HG03196 (cell line): ENCODE measurements around the gene PPP4R3B.
A peak's percentile ranks its signal among the peaks of the same experiment; 100 is the strongest.

Experiments
- ATAC-seq: cut with Tn5 transposase; IDR thresholded peaks from one replicate; pipeline ENCODE4 v1.9.1; 2021; ENCODE audit not compliant: unreplicated experiment

Gene PPP4R3B

GRCh38 chr2:55617175-55618024, at the start of gene PPP4R3B:
PPP4R3B (minus strand) TSS chr2:55617622; CDS start chr2:55617285, 337 bp downstream.
- ATAC-seq: peak; percentile 85

- no peak for ATAC-seq
Observed at GRCh38 chr2:55653255-55653654, 35.8 kb upstream of the PPP4R3B start.

GRCh38 chr2:55649211-55649610, 31.8 kb upstream of the PPP4R3B start:
- ATAC-seq: no peak

DNA sequence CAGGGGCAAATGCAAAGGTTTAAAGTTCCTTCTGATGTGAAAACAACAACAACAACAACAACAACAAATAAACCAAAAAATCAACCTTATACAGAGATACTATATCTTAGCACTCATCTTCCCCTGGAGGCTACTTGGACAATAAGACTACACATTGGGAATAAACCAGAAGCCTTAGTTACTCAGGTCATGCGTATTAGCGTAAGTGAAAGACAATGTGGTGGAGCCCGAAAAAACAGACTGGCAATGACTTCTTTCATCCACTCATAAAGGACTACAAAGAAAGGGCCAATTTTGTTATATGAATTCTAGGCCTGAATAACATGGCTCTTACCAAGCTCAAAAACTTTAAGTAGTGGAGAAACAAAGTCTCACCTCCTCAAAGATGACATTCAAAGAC, 19.4 kb upstream of the PPP4R3B start:
- ATAC-seq: no peak

- no peak for ATAC-seq
Observed at GRCh38 chr2:55628931-55629330, 11.5 kb upstream of the PPP4R3B start.

GRCh38 chr2:55627915-55628314, 10.5 kb upstream of the PPP4R3B start:
- no peak for ATAC-seq

GRCh38 chr2:55621802-55622201, 4.4 kb upstream of the PPP4R3B start:
- ATAC-seq: no peak

- no peak for ATAC-seq
Observed at GRCh38 chr2:55620123-55620779, 2.8 kb upstream of the PPP4R3B start.

- ATAC-seq: peak; percentile 28
Observed at GRCh38 chr2:55618275-55619055, 1.0 kb upstream of the PPP4R3B start.

DNA sequence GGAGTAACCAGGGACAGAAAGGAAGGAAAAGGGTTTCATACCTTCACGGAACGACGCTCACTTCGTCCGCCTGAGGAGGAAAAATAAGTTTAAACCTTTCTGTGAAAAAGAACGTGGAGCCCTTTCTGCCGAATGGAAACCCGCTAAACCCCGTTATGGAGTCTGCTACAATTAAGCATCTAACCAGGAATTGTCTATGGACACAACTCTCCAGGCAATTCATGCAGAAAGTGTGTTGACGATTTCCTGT, 528 bp upstream of the PPP4R3B start:
- no peak for ATAC-seq

DNA sequence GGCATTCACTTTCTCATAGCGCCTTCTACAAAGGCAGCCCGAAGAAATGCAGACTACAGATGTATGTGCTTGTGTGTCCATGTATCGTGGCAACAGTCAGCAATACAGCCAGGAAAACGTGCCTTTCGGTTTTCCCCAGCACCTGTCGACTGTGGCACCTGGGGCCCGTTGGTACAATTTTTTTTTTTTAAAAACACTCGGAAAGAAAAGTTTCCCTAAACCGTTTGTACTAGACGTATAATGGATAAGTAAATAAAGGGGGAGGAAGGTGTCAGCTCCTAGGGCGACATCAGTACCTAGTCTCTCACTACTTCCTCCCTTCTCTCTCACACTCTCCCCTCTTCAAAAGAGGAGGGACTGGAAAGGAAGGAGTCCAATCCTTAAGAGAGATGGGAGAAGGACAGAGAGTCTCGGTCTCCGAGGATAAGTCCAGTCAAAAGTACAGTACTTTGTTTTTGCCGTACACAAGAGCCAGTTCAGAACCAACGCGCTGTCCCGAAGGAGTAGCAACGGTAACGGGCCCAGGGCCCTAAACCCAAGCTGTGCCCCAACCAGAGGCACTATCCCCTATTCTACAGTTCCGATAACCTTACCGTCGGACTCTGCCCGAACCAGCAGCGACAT, 759 bp downstream of the PPP4R3B start:
- peak; percentile 3 for ATAC-seq

- no peak for ATAC-seq
Observed at GRCh38 chr2:55611997-55612396, 5.4 kb downstream of the PPP4R3B start.

GRCh38 chr2:55610954-55611743, 6.3 kb downstream of the PPP4R3B start:
- ATAC-seq: no peak

DNA sequence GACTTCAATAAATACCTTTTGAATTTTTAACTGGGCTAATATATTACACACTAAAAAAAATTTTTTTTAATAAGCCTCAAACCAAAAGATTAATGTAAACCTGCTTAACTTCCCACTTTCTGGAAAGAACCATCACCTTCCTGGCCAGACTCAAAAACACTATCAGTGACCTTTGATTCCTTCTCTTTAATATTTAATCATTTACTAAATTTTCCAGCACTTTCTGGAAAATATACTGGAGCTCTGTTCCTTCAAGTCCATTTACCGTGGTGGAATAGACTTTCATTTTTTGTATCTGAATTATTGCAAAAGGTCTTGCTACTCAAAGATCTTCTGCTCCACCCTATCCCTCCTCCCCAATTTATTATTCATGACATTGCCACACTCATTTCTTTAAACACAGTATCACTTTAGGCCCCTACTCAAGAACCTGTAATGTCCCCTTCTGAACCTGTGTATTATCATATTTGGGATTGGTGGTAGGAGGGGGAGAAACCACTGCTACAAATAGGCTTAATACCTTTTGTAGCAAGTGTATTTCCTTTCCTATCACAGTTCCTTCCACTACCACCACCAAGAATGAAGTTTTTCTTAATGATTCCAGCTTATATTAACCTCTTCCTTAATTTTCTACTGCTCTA, 7.4 kb downstream of the PPP4R3B start:
- no peak for ATAC-seq

- no peak for ATAC-seq
Observed at GRCh38 chr2:55609193-55609794, 8.1 kb downstream of the PPP4R3B start.

GRCh38 chr2:55607717-55608116, 9.7 kb downstream of the PPP4R3B start:
- no peak for ATAC-seq

GRCh38 chr2:55604027-55604565, 13.3 kb downstream of the PPP4R3B start:
- no peak for ATAC-seq

- no peak for ATAC-seq
Observed at GRCh38 chr2:55601849-55602248, 15.6 kb downstream of the PPP4R3B start.

DNA sequence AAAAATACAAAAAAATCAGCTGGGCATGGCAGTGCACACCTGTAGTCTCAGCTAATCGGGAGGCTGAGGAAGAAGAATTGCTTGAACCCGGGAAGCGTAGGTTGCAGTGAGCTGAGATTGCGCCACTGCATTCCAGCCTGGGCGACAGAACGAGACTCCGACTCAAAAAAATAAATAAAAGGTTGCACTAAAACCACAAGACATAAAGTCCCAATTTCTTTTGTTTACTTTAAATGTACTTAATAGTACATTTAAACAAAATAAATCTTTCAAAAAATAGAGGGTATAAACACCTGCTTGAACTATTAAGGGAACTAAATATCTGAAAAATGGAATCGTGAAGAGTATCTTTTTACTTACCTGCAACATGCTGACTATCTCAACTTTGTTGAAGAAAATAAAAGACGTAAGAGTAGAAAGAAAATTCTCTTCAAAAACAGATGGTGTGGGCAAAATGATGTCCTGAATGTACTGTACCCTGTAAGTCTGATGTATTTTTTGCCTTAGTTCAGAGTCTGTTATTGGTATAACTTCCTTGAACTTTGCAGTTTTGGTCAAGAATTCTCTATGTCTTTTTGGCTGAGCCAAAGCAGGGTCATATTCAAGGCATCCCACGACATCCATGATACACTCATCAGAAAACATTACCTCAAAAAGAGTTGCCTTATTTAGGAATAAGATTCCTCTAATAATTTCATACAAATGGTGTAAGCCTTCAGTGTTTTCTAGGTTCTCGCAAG, 19.2 kb downstream of the PPP4R3B start:
- ATAC-seq: no peak
